Measurements from ENCODE around the gene NINJ2. TPM values are rescaled to one million over a fixed set of nuclear protein-coding genes. Genes with fewer than 3 reads are reported as not detected.

Gene NINJ2
- total and polyA plus RNA-seq, 2 donors = 1.7 to 6.9 TPM

DNA sequence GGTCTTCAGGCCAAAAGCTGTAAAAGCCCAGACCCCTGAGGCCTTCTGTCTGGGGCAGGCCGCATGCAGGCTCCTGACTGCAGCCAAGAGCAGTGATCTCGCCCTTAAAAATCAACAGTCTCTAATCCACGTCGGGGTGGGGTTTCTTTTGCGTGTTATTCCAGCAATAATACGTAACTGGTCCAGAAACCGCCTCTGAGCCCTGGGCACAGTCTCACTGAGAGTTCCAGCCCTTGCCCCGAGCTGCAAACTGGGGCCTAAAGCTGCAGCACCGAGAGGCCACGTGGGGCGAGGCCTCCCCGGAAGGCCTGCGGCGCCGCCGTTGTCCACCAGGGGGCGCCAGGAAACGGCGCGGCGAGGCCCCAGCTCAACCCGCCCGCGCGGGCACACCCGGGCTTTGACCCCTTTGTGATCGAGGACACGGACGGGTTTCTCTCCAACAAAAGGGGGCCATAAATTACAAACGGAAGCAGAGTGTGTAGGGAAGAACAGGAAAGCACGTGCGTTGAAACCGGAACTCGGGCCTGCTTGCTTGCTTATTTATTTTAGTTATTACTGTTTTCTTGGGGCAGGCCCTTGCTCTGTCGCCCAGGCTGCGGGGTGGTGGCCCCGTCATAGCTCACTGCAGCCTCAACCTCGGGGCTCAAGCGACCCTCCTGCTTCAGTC is 87.2 kb downstream of the NINJ2 start:
- 6% methylated on average over 39 of the region's 39 CpGs for WGBS
- Histone ChIP-seq H3K4me3 (ENCODE audit: low read depth, low read length) (no peak overlapping the region), H3K27ac (ENCODE audit: low read depth) (no peak overlapping the region), H3K36me3 (ENCODE audit: insufficient read depth) (no peaks in the 10 kb centered on the region), H3K4me1 (ENCODE audit: insufficient read depth) (no peaks in the 10 kb centered on the region)
- DNase-seq (ENCODE audit: extremely low spot score) = no peak

DNA sequence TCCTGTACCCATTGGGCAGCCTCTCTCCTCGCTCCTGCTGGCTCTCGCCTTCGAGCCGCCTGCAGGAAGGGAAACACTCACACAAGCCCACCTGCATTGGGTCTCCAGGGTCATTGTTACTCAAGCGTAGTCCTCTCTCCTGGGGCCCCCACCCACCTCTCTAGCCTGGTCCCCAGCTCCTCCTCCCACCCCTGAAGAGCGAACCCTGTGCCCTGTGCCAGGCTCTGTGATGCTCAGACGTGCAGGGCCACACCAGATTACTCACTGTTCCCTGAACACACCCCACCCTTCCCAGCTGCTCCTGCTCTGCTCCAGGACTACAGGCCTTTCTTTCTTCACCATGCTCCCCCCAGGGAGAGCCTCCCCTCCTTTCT is 88.1 kb downstream of the NINJ2 start:
- no peak for DNase-seq (ENCODE audit: extremely low spot score)
- H3K36me3 ChIP-seq (ENCODE audit: insufficient read depth) = no peaks in the 10 kb centered on the region
- H3K4me1 ChIP-seq (ENCODE audit: insufficient read depth) = no peaks in the 10 kb centered on the region
- no peak overlapping the region for H3K4me3 ChIP-seq (ENCODE audit: low read depth, low read length)
- 85% methylated on average over 7 of the region's 7 CpGs for WGBS
- no peak overlapping the region for H3K27ac ChIP-seq (ENCODE audit: low read depth)

DNA sequence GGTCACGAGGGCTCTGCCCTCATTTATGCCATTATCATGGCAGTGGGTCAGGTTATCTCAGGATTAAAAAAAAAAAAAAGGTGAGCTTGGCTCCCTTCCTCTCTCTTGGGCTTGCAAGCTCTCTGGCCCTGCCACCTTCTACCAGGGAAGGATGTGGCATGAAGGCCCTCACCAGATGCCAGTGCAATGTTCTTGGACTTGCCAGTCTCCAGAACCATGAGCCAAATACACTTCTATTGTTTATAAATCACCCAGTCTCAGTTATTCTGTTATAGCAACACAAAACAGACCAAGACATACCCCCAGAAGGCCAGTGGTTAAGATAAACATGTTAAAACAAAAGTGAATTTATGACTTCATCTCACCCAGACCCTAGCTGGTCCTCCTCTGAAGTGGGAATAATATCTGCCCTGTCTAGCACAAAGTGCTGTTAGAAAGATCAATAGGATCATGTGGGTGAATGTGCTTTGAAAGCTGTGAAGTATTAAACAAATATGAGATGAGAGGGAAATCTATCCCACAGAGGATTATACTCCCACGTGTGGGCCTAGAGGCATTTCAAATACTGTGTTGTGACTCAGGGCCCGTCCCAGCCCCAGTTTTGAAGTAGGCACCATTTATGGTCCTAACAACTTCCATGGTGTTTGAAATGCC is 88.6 kb downstream of the NINJ2 start:
- H3K27ac ChIP-seq (ENCODE audit: low read depth) = no peak overlapping the region
- no peak for DNase-seq (ENCODE audit: extremely low spot score)
- no peaks in the 10 kb centered on the region for H3K36me3 ChIP-seq (ENCODE audit: insufficient read depth)
- H3K4me1 ChIP-seq (ENCODE audit: insufficient read depth) = no peaks in the 10 kb centered on the region
- no peak overlapping the region for H3K4me3 ChIP-seq (ENCODE audit: low read depth, low read length)
- WGBS = 62% methylated on average over 3 of the region's 3 CpGs

DNA sequence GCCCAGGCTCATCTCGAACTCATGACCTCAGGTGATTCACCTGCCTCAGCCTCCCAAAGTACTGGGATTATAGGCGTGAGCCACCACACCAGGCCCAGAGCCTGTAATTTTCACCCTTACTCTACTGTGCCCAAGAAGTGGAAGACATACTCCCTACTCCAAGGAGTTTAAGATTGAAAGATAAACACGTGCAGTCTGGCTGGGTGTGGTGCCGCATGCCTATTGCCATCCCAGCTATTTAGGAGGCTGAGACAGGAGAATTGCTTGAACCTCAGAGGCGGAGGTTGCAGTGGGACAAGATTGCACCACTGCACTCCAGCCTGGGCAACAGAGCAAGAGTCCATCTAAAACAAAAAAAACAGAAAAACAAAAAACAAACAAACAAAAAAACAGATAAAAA is 90.0 kb downstream of the NINJ2 start:
- no peak for DNase-seq (ENCODE audit: extremely low spot score)
- Histone ChIP-seq H3K4me1 (ENCODE audit: insufficient read depth) (no peaks in the 10 kb centered on the region), H3K36me3 (ENCODE audit: insufficient read depth) (no peaks in the 10 kb centered on the region), H3K27ac (ENCODE audit: low read depth) (no peak overlapping the region), H3K4me3 (ENCODE audit: low read depth, low read length) (no peak overlapping the region)
- WGBS = 88% methylated on average over 5 of the region's 5 CpGs

DNA sequence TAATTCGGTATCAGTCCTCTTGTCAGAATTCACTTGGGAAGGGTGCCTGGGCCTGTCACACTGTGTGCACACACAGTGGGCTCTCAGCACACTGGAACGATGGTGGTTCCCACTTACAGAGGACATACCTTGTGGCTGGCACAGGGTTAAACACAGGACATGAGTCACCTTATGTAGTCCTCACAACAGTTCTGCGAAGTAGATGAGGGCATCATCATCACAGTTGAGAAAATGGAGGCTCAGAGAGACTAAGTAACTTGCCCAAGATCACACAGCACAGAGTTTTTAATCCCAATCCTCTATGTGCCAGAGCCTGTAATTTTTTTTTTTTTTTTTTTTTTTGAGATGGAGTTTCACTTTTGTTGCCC is 90.7 kb downstream of the NINJ2 start:
- Histone ChIP-seq H3K4me3 (ENCODE audit: low read depth, low read length) (no peak overlapping the region), H3K4me1 (ENCODE audit: insufficient read depth) (no peaks in the 10 kb centered on the region), H3K36me3 (ENCODE audit: insufficient read depth) (no peaks in the 10 kb centered on the region), H3K27ac (ENCODE audit: low read depth) (no peak overlapping the region)
- DNase-seq (ENCODE audit: extremely low spot score) = no peak
- WGBS = 90% methylated on average over 3 of the region's 3 CpGs

DNA sequence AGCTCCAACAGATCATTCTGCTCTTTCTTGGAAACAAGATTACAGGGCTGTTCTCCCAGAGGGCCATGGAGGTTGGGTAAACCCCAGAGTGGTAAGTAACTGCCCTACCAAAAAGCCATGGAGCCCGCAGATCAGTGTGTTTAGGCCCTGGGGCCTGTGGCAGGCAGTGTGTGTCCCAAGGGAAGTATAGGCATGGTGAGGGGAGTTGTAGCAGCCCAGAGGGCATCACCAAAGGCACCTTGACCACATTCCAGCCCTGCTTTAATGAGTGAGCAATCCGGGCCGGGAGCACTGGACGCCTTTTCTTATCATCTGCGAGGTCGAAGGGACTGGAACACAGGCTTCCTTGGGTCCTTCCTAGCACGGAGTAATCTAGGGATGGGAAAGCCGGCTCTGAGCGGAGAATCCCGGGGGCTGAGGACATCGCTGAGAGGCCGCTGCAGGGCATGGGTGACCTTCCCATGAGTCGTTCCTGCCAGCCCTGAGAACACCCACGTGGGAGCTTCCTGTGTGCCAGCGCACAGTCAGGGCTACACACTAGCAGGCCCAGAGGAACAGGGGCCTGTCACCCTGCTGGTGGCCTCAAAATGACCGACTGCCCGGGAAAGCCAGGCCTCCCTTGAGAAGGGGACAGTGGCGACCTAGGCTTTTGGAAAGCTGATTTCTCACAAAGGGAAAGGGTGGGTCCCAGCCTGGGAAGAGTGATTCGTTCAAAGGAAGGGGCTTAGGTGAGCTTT is 91.3 kb downstream of the NINJ2 start:
- no peak for DNase-seq (ENCODE audit: extremely low spot score)
- Histone ChIP-seq H3K4me3 (ENCODE audit: low read depth, low read length) (no peak overlapping the region), H3K4me1 (ENCODE audit: insufficient read depth) (no peaks in the 10 kb centered on the region), H3K36me3 (ENCODE audit: insufficient read depth) (no peaks in the 10 kb centered on the region), H3K27ac (ENCODE audit: low read depth) (peak overlapping the region; percentile 41)
- 56% methylated on average over 19 of the region's 19 CpGs for WGBS

DNA sequence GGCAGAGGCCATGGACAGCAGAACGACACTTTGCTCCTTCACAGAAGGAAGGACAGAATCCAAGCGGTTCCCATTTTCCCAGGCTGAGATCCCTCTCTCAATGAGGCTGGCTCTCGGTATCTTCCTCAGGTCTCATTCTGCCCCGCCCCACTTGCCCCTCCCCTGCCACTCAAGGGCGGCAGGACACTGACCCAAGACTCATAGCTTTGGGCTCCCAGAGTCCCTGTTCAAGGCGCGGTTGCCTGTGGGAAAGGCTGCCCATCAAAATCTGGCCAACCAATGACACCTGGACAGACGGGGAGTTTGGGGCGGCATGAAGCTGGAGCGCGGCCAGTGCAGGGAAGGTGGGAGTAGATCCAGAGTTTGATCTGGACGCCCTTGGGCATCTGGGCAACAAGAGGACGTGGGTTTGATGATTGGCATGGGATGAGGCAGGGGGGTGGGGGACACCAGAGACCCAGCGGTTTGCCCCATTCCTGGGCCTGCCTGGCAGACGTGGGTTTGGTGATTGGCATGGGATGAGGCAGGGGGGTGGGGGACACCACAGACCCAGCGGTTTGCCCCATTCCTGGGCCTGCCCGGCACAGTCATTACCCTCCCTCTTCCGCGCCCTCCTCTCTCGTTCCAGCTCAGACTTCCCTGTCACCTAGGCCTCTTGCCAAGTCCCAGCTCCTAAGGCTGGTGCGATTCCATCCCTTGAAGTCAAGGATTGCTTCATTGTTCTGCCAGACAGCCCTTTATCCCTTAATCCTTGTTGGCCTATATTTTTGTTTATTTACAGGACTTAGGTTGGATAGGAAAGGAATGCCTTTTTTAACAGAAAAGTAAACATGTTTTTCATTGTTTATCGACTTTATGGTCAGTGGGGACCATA is 92.1 kb downstream of the NINJ2 start:
- Histone ChIP-seq H3K36me3 (ENCODE audit: insufficient read depth) (no peaks in the 10 kb centered on the region), H3K27ac (ENCODE audit: low read depth) (peak overlapping the region; percentile 84), H3K4me1 (ENCODE audit: insufficient read depth) (no peaks in the 10 kb centered on the region), H3K4me3 (ENCODE audit: low read depth, low read length) (peak overlapping the region; percentile 39)
- WGBS = 23% methylated on average over 22 of the region's 22 CpGs
- peak; percentile 41 for DNase-seq (ENCODE audit: extremely low spot score)

DNA sequence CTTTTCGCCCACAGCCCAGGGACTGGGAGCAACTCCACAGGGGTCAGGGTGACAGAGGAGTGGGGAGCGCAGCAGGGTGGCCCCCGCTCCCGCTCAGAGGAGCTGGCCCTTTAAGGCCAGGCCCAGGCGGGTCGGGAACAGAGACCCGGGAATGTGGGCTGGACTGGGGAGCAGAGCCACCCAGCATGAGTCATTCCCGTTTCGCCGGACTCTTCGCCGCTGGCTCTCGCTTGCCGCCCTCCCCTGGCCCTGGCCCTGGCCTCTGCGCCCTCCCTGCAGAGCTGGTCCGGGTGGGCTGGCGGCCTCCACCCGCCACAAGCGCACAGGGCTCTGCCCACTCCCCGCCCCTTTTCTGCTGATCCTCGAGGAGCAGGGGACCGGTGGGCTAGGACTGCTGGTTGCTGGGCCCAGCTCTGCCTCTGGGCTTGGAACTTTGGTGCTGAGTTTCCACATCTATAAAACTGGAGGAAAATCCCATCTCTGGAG is 92.8 kb downstream of the NINJ2 start:
- Histone ChIP-seq H3K4me1 (ENCODE audit: insufficient read depth) (no peaks in the 10 kb centered on the region), H3K4me3 (ENCODE audit: low read depth, low read length) (peak overlapping the region; percentile 39)
- WGBS = 14% methylated on average over 22 of the region's 22 CpGs

DNA sequence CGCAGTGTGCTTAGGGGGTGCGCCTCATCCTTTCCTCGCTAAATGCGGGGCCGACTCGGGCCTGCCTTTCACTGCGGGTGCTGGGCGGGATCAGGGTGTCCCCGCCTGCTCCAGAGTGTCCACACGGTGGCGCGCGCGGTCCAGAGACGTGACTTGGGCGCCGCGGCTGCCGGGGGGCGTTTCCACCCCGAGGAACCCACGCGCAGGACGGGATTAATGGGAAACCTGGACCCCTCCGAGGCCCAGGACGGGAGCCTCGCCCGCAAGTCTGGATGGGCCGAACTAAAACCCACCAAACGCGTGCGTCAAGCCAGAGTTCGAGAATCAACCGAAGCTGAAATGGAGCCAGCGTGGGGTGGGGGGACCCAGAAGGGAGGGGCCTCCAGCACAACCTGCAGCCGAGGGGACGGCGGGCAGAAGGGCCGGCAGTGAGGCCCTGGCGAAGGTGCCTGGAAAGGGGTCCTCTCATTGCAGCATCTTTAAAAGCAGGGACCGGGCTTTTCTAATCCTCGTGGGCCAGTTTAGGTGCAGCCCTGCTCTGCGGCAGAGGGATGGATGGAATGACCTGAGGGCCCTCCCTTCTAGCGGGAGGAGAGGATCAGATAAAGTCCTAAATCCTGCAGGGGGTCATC is 93.3 kb downstream of the NINJ2 start:
- no peaks in the 10 kb centered on the region for H3K4me1 ChIP-seq (ENCODE audit: insufficient read depth)
- DNase-seq (ENCODE audit: extremely low spot score) = peak; percentile 60
- no peak overlapping the region for H3K27ac ChIP-seq (ENCODE audit: low read depth)
- peak overlapping the region; percentile 39 for H3K4me3 ChIP-seq (ENCODE audit: low read depth, low read length)
- no peaks in the 10 kb centered on the region for H3K36me3 ChIP-seq (ENCODE audit: insufficient read depth)
- under 1% methylated on average over 44 of the region's 44 CpGs for WGBS

More for the DNA sequence above, 92.8 kb downstream of the NINJ2 start:
- H3K36me3 ChIP-seq (ENCODE audit: insufficient read depth) = no peaks in the 10 kb centered on the region
- no peak for DNase-seq (ENCODE audit: extremely low spot score)
- peak overlapping the region; percentile 84 for H3K27ac ChIP-seq (ENCODE audit: low read depth)

DNA sequence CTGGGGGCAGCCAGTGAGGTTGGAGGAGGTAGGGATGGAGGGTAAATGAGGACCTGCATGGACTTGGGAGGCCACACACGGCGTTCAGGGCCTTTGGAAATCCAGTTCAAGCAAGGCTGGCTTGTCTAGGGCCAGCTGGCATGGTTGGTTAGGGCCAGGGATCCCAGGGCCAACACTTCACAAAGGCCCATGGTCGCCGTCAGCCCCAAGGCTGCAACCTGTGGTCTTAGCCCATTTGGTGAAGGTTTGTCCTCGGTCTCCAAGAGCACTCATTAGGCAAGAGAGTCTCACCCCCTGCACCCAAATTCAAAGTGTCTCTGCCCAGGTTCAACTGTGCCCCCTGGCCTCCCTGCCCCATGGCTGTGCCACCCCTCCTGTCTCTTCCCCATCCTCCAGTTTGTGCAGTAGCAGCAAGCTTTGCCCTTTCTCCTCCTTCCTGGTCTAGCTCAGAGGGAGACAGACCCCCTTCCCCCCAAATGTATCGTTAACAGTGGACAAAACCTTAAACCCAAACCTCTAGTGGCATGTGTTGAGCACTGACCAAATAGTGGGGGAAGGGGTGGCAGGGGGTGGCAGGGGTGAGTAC is 94.1 kb downstream of the NINJ2 start:
- Histone ChIP-seq H3K4me3 (ENCODE audit: low read depth, low read length) (no peak overlapping the region), H3K36me3 (ENCODE audit: insufficient read depth) (no peaks in the 10 kb centered on the region), H3K4me1 (ENCODE audit: insufficient read depth) (no peaks in the 10 kb centered on the region), H3K27ac (ENCODE audit: low read depth) (no peak overlapping the region)
- DNase-seq (ENCODE audit: extremely low spot score) = no peak
- WGBS = 80% methylated on average over 6 of the region's 6 CpGs

DNA sequence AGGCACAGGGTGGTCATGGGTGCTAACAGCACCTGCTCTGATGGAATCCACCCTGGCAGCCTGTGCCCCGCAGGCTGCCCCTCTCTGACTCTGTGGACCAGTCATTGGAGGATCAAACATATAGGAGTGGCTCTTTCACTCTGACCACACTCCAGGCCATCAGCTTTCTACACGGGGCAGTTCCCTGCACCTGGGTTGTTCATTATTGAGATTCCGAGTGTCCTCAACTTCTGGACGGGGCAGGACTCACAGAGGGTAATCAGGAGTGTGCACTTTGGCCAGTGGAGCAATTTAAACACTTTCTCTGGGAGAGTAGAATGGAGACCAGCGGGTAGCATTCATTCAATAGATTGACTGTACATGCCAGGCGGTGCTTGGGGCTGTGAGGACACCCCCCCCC is 94.8 kb downstream of the NINJ2 start:
- no peak for DNase-seq (ENCODE audit: extremely low spot score)
- no peaks in the 10 kb centered on the region for H3K4me1 ChIP-seq (ENCODE audit: insufficient read depth)
- WGBS = 92% methylated on average over 6 of the region's 6 CpGs
- H3K4me3 ChIP-seq (ENCODE audit: low read depth, low read length) = no peak overlapping the region
- H3K27ac ChIP-seq (ENCODE audit: low read depth) = no peak overlapping the region
- no peaks in the 10 kb centered on the region for H3K36me3 ChIP-seq (ENCODE audit: insufficient read depth)

DNA sequence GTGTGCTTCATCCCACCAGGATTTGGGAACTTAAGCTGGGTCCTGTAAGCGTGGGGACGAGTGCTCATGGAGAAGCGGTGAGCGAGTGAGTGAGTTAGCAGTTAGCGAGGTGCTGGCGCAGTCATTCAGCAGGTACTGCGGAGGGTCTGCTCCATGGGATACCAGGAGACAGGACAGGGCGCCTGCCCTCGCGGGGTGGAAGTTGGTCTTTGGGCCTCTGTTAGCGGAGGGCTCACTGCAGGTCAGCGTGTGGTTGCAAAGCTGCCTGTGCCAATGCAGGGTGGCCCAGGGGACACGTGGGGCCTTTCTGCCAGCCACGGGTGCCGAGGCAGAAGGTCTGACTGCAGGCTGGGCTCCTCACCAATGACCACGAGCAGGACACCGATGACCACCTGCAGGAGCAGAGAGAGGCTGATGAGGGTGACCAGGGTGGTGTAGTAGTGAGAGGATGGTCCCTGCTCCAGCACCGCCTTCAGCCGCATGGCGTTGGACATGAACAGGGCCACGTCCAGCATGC is 97.6 kb downstream of the NINJ2 start:
- Histone ChIP-seq H3K36me3 (ENCODE audit: insufficient read depth) (no peaks in the 10 kb centered on the region), H3K27ac (ENCODE audit: low read depth) (no peak overlapping the region), H3K4me3 (ENCODE audit: low read depth, low read length) (no peak overlapping the region), H3K4me1 (ENCODE audit: insufficient read depth) (no peaks in the 10 kb centered on the region)
- no peak for DNase-seq (ENCODE audit: extremely low spot score)
- WGBS = 94% methylated on average over 21 of the region's 21 CpGs

All from urinary bladder (tissue), 4 donors.